Uterus (tissue), 2 donors: Measurements from ENCODE around the gene PARP8.

Experiments
- POLR2A ChIP-seq, 2 donors: fragments of 450-650 bp; IDR thresholded peaks; one replicate each; pipeline ENCODE4 v1.6.1; 2016; ENCODE audit warnings: antibody characterized with exemption in 2 of 2, mild to moderate bottlenecking in 1 of 2, moderate library complexity in 1 of 2
- TF ChIP-seq, protein P1 (sequence below), 4 experiments: fragments of 200-600 bp in 2 of 4; fragments of 450-650 bp in 2 of 4; sonication (generic) in 2 of 4; IDR thresholded peaks; one replicate each; pipeline ENCODE4 v1.5.1; 2016 to 2019; ENCODE audit warnings: antibody characterized with exemption in 4 of 4, mild to moderate bottlenecking in 2 of 4, moderate library complexity in 1 of 4

DNA sequence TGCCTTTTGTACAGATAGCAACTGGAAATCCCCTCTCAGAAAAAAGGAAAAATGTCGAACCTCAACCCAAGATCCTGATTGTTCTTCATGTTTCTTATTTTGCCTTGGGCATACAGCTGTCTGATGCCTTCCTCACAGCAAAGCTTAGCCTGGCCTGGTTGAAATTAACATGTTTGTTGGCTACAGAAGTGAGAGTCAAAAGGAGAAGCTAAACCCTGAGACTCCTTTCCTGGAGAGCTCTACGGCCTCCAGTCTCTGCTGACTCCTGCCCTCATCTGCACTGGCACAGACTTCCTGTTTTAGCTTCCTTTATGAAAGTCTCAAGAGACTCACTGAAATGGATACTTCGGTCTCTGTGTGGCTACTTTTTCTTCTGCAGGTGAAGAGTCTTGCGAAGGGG lies 186.7 kb downstream of the PARP8 start:
- no peak for TF ChIP-seq POLR2A (IDR thresholded peaks at IDR 0.05)
- TF ChIP-seq, protein P1, sequence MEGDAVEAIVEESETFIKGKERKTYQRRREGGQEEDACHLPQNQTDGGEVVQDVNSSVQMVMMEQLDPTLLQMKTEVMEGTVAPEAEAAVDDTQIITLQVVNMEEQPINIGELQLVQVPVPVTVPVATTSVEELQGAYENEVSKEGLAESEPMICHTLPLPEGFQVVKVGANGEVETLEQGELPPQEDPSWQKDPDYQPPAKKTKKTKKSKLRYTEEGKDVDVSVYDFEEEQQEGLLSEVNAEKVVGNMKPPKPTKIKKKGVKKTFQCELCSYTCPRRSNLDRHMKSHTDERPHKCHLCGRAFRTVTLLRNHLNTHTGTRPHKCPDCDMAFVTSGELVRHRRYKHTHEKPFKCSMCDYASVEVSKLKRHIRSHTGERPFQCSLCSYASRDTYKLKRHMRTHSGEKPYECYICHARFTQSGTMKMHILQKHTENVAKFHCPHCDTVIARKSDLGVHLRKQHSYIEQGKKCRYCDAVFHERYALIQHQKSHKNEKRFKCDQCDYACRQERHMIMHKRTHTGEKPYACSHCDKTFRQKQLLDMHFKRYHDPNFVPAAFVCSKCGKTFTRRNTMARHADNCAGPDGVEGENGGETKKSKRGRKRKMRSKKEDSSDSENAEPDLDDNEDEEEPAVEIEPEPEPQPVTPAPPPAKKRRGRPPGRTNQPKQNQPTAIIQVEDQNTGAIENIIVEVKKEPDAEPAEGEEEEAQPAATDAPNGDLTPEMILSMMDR (IDR thresholded peaks at IDR 0.05), result no peak
